HG03280 (cell line): Measurements from ENCODE around the gene LRBA.

Experiments
- ATAC-seq: cut with Tn5 transposase; IDR thresholded peaks from one replicate; pipeline ENCODE4 v1.9.1; 2021; ENCODE audit warnings: mild to moderate bottlenecking, moderate library complexity; ENCODE audit not compliant: unreplicated experiment

Gene LRBA

DNA sequence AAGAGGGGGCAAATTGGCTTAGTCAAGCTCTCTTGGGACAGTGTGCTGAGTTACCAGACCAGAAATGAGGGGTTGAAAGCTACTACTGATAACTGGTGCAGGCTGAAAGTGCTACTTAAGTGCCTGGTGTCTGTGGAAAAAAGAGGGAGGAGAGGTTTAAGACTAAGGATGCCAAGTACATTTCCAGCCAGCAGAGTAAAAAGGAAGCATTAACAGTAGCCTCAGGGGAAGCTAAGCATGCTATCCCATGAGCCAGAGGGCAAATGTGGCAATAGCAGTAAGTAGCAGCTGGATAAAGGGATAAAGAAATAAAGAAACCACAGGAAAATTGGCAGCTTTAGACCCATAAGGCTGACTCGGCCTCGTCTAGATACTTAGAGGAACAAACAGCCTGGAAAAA lies 629.5 kb downstream of the LRBA start:
- no peak for ATAC-seq

DNA sequence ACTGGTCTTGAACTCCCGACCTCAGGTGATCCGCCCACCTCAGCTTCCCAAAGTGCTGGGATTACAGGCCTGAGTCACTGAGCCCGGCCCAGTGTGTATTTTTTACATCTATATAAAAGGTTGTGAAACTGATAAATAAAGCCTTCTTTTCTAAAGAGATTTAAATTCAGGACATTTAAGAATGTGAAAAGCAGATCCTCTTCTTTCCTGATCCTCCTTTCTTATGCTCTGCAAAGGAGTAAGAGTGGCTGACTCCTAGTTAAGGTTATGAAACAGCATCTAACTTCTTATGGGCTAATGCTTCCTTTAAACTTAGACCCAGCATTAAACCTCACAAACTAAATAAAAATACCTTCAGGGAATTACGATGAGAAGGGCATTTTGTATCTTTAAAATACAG lies 630.8 kb downstream of the LRBA start:
- ATAC-seq, result no peak

DNA sequence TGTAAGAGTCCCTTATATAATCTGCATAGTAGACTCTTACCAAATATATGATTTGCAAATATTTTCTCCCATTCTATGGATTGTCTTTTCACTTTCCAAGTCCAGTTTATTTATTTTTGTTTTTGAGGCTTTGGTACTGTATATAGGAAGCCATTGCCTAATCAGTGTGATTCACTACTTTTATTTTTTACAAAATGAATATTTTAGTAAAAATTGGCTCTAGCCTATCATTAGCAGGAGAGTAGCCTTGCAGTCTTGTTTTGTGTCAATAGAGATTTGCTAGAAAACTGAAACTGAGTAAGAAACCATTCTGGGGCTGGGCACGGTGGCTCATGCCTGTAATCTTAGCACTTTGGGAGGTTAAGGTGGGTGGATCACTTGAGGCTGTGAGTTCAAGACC lies 633.1 kb downstream of the LRBA start:
- ATAC-seq, result no peak

DNA sequence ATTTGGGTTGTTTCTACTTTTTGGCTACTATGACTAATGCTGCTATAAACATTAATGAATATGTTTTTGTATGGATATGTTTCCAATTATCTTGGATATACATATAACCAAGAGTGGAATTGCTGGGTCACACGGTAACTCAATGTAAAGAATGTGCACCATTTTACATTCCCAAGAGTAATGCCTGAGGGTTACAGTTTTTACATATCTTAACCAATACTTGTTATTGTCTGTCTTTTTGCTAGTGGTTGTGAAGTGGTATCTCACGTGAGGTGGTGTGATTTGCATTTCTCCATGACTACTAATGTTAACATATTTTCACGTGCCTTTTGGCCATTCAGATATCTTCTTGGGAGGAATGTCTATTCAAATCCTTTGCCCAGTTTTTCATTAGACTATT lies 633.5 kb downstream of the LRBA start:
- no peak for ATAC-seq

DNA sequence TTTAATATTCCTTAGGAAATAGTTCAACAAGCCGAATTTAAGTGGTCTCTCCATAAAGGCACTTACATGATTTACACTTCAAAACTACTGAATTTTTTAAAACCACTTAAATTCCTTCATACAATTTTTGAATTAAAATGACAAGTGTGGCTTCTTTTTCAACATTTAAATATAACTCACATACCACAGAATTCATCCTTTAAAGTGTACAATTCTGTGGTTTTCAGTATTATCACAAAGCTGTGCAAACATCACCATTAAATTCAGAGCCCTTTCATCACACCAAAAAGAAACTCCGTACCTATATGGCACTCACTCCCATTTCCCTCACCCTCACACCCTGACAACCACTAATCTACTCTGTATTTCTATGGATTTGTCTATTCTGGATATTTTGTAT lies 634.0 kb downstream of the LRBA start:
- ATAC-seq, result no peak

DNA sequence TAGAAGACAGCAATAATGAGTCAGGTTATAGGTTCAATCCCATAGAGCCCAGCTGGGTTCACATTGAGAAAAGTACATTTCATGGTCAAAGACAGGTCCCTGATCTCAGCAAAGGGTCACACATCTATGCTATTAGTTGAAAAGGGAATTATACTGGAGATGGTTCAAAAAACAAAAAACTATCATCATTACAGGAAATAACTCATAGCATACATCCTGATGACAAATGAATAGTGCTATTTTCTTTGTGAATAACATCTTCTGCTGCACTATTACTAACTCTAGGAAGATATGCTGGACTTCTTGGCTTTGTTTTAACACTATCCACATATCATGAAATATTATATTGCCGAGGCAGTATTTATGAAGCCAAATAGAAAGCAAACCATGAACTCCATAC lies 635.6 kb downstream of the LRBA start:
- no peak for ATAC-seq

DNA sequence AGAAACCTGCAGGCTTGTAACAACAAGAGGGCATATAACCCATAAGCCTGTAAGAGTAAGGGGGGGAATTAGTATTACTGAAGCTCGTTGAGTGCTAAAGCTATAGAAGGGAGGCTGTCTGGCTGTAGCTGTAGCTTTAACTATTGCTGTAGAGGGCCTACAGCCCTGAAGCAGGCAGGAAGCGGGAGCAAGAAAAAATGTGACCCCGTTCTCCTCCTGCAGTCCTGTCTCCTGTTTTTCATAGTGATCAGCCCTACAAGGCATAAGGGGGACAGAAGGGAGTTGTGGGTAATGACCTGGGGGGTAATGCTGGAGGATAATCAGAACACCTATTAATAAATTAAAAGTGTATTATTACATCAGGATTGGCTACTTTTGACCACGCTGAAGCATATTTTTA lies 640.1 kb downstream of the LRBA start:
- ATAC-seq, result no peak

DNA sequence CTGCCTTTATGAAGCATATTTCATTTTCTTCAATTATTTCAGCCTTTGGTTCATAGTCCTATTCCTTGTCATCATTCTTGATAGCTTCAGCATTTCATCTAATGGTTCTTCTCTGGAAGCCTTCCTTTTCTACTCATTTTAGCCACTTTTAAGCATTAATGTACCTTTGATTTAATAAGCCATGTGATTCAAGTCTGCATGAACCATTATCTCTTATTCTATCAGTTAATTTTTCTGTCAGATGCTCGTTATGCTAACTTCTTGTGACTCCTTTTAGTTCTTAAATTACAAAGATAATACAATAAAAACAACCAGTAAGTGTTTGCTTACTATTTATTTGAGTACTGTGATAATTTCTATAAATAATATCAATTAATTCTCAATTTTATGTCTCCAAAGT lies 643.2 kb downstream of the LRBA start:
- ATAC-seq, result no peak

DNA sequence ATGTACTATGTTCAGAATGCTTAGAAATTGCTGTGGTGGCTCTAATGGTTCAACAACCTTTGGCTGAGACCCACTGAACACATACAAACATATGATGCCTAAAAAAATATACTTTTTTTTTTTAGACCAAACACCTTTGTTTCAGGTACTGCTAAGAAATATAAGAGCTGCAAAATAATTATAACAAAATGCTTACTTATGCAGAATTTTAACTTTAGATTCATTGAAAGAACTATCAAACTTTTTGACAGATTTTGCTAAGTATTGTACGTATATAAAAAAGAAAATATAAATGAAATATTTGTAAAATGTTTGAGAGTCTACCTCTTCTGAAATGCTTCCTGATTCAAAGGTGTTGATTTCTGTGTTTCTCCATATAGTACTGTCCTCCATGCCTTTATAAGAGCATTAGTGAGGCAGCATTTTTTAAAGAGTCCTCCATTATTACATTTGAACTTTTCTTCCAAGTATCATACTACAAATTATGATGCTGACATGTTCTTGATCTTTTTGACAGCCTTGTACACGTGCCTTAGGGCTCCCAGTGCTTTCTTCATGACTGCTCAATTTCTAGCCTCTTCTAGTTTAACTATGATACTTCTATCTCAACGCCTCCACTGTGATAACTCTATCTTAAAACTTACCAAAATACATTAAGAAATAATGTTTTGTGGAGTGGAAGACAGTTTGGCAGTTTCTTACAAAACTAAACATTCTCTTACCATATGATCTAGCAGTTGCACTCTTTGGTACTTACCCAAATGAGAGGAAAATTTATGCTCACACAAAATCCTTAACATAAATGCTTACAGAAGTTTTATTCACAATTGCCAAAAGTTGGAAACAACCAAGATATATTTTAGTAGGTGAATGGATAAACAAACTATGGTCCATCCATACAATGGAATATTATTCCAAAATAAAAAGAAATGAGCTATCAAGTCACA lies 645.4 kb downstream of the LRBA start:
- no peak for ATAC-seq

DNA sequence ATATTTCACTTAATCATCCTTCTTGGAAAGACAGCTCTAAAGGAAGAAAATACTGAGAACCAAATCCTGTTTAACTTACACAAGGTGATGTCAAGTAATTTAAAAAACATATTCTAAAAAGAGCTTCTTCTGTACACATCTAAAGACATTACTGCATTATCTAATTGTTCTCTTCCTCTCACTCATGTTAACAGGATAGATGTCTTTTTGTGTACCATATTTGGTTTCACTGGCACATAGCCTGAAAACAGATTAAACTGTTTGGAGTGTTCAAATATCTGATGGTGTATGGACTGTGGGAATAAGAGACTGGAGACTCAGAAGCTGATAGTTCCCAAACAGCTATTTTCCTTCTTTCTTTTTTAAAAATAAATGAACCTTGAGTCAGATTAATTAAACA lies 646.4 kb downstream of the LRBA start:
- no peak for ATAC-seq

DNA sequence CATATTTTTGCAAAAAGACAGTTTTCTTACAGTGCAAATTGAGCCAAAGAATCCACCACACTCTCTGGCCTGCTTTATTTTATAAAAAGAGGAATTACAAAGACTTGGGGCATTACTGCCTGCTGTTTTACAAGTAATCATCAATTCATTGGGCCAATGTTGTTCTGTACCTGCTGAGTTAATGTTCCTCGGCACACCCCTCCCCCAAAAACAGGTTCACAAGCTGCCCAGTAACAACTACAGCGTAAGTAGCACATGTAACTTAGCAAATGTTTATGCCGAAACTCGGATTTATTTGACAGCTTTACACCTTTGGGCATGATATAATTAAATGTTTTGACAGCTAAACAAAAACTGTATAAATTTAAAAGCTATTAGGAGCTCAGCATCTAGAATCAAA lies 647.8 kb downstream of the LRBA start:
- ATAC-seq, result no peak

DNA sequence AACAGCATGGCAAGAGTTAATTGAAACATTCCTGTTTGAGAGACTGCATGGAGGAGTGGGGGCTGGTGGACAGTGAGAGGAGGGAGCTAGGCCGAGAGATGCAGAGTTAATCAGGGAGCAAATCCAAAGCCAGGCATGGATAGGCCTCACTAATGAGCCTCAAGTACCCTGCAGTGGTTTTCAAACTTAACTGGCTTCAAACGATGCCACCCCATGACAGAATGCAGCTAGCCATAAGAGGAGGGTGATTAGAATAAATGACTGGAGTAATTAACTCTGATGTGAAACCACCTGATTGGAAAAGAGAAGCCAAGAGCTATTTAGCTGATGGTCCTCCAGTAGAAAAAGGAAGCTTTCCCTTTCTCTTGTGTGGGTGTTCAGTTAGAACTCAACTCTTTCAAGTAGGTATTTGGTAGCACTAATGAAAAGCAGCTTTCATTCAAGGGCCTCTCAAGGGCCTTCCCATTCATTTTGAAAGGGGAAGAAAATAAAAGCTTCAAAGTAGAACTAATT lies 648.5 kb downstream of the LRBA start:
- ATAC-seq, result no peak

DNA sequence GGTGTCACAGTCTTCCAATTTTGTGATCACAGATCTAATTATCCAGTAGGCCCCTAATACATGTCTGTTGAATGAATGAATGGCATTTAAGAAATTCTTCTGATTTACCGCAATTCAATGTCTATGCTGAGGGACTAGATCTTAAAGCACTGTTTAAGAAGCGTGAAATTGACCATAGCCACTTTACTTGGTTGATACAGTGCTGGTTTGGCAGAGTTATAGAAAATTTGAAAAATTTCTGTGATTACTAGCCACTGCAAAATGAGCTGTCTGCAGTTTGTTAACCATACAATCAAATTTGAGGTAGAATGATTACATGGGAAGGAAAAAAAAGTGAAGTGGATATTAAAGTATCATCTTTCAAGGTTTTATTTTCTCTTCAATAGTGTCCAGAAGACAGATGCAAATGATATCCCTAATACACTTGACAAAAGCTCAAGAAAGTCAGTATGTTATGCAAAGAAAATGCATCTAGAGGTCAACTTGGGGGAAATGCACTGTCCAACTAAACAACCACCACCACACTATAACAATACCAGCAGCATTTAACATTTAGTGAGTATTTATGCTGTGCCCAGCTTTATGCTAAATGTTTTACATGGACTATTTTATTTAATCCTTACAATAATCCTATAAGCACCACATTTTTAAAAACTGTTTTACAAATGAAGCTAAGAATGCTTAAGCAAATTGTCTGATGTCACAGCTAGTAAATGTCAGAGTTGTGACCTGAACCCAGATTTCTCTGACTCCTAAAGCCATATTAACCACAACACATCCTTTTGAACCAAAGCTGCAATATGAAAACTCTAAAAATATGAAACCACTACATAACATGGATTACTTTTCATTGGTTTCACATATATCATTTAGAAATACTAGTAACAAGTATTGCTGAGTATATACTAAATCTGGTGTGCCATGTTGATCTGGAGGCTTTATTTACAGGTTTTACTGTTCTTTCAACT lies 651.1 kb downstream of the LRBA start:
- no peak for ATAC-seq

DNA sequence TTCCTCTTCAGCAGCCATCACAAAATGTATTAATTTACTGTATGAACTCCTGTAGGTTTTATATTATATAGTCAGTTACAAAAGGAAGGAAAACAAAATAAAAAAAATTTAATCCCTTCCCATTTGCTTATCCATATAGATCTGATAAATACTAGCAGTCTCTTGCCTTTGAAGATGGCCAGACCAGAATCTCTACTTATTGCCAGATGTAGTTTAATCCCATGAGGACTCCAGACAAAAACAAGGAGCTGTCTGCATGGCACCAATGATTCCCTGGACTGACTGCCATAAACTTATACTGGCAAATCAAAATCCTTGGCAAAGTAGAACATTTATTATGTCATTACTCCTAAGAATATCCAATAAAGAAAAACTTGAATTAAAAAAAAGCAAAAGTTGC lies 656.4 kb downstream of the LRBA start:
- no peak for ATAC-seq

DNA sequence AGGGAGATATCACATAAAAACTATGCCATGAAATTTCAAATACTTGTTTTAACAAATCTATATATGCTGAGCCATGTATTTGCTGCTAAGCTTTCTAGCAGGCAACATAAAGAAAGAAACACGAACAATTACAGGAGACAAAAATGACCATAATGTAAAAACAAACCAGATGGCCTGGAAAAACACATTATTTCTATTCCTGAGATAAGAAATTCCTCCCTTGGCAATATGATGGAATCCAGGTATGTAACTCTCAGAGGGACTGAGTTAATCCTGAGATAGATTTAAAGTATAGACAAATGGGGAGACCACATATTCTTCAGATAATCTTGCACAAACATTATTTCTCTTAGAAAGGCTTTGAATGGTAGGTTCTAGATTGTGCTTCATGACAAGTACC lies 657.3 kb downstream of the LRBA start:
- ATAC-seq, result no peak

DNA sequence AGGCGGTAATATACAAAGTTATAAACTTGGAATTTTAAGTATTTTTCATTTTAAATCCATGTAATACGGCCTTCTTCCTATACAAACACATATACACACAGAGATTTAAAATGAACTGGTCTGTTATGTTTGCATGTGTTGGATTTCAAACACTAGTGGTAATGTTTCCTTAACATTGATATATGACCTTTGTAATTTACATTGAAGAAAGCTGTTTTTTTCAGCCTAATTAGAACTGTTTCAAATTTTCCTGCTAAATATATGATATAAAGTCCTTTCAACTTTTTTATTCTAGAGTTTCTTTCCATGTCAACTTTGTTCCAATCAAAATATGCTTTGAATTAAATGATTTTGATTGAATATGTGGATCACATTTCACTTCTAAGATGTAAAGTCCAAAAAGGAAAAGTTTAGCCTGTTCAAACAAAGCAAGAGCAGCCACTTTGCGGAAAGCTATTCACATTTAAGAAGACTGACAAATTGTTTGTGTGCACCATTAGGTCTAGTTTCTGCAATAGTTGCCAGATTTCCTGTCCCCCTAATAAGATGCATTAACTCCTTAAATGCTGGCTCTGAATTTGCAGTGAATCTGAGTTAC lies 659.1 kb downstream of the LRBA start:
- ATAC-seq, result no peak

DNA sequence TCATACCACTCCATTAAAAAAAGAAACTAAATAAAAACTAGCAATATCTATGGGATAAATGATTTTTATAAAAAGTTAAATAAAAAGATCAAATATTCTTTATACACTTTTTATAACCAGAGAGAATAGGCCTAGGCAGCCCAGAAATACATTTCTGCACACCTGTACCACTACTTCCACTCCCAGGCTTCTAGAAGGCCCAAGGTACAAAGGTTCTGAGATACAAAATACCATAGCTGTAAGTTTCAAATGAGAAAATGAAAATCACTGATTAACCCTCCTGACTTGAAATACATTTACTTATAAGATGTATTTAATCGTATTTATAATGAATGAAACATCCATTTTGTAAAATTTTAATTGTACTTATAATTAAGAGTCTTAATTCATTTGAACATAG lies 659.7 kb downstream of the LRBA start:
- no peak for ATAC-seq

DNA sequence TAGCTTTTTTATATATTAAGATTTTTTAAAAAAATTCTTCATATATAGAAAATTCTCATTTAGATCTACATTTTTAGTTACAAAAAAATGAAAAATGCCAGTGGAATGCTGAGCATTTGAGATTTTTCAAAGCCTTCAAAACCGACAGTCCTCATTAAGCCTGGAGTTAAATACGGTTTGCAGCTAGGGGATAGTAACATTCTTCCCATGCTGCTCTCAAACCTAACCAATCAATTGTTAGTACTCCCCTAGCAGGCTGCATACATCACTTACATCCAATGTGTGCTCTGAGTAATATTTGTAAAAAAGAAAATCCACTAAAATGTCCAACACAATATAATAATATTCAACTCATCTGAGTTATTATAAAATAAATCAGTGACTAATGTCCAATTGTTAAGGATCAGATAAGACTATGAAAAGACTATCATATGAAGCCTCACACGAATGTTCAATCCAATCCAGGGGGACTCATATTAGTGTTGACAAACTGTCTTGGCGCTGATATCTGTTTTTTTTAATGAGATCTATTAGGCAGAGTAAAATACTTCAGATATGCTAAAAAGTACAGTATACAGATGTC lies 660.8 kb downstream of the LRBA start:
- ATAC-seq, result no peak

DNA sequence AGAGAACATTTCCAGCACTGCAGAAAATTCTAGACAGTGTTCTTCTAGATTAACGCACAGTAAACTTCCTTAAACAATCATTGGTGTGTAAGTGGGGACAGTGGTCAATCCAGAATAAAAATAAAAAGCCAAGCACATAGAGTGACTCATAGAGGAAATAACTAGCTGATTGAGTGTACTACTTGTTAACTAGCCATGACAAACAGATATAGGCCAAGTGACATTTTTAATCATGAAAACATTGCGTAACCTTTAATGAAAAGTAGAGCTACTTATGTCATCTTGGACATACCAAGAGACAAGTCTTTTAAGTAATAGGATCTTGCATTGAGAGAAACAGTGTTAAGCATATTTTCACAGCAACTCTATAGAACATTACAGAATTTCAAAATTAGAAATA lies 667.0 kb downstream of the LRBA start:
- no peak for ATAC-seq

DNA sequence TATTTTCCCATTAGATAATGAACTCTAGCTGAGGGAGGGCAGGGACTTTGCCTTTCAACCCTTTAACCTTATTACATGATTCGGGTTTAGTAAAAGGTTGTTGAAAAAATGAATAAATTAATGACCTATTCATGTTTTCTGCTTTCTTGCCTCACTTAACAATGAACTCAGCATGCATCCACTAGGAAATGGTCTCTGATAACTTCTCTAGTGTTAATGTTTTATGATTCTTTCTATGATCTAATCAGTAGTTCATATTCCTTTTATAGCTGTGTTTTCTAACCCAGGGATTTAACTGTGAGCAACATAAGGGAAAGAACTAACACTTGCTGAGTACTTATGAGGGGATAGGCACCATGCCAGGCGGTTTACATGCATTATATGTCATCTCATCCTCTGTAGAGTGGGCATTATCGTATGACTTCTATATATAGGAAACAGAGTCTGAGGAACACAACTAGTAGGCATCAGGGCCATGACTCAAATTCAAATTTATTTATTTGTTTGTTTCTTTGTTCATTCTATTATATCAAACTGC lies 669.8 kb downstream of the LRBA start:
- no peak for ATAC-seq

DNA sequence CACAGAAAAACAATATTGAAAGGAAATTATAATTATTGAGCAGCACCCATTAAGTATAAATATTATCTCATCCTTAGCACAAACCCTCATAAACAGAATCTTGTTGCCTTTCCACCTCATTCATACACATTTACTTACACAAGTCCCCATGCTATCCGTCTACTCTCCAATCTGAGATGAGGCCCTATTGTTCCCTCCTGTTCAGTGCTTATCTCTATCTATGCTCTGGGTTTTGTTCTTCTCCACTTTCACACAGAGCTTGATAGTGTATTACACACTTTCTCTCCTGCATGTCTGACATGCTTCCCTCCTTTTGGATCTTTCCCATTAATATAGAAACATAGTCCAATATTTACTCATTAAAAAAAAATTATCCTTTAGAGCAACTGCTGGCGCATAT lies 671.3 kb downstream of the LRBA start:
- ATAC-seq, result no peak
